Stimulated activated naive CD8-positive, alpha-beta T cell treated with anti-CD3 and anti-CD28 coated beads, Interleukin-15, amount 100 ng/mL, for 72 hours (primary cell): ENCODE measurements around the gene SDC1.
A peak's percentile ranks its signal among the peaks of the same experiment; 100 is the strongest.

Experiments used
- ATAC-seq: fragments of 150-1000 bp; cut with Tn5 transposase; 2 replicates; pipeline ENCODE4 v1.10.0; 2021; ENCODE audit warnings: mild to moderate bottlenecking, moderate library complexity
- DNase-seq, 2 donors: peaks; one replicate each; pipeline ENCODE4 v3.0.0; 2021 to 2022
- H3K27ac Mint-ChIP-seq, 2 donors: one replicate each; pipeline ENCODE4 v1.8.0; 2022; ENCODE audit warnings: mild to moderate bottlenecking in 2 of 2, mixed read lengths in 2 of 2, moderate library complexity in 2 of 2
- H3K27me3 Mint-ChIP-seq: one replicate; pipeline ENCODE4 v1.8.0; 2022; ENCODE audit warnings: mixed read lengths
- H3K4me1 Mint-ChIP-seq: one replicate; pipeline ENCODE4 v1.8.0; 2022; ENCODE audit warnings: mild to moderate bottlenecking, mixed read lengths
- H3K4me3 Mint-ChIP-seq, 2 donors: one replicate each; pipeline ENCODE4 v1.8.0; 2022; ENCODE audit warnings: mild to moderate bottlenecking in 2 of 2, mixed read lengths in 2 of 2, moderate library complexity in 1 of 2
- H3K9me3 Mint-ChIP-seq, 2 donors: one replicate each; pipeline ENCODE4 v1.8.0; 2022; ENCODE audit warnings: mixed read lengths in 2 of 2

Gene SDC1

DNA sequence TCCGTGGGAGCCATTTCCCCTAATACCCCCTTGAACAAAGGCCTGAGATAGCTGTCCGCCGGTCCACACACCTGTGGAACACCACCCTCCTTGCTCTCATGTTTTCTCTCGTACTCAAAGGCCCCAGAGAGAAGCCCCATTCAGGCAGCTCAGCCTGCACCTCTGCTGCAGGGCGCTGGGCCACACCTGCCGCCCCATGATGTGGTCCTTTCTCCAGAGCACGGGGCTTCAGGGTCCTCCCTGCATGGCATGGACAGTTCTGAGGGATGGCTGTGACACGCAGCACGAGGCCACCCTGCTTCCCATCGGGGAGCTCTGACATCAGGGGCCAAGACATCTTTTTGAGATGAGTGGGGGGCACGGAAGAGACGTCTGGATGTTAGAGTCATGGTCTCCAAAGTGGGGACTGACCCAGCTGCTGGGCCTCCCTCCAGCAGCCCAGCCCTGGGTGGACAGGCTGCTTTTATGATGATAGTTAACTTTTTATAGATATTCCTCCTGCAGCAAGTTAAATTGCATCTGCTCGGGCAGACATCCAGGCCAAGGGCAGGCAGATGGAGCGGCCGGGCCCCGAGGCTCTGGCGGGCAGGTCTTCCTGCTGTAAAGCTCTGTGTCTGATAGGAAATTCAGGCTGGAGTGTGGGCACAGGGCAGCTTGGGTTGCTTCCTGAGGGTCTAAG is 56.7 kb downstream of the SDC1 start:
- Mint-ChIP-seq H3K4me1 (no peaks in the 10 kb centered on the region), H3K27me3 (no peaks in the 10 kb centered on the region), H3K27ac (no peak overlapping the region), H3K9me3 (no peaks in the 10 kb centered on the region), H3K4me3 (no peak overlapping the region)
- ATAC-seq (no peak), DNase-seq (no peak)

DNA sequence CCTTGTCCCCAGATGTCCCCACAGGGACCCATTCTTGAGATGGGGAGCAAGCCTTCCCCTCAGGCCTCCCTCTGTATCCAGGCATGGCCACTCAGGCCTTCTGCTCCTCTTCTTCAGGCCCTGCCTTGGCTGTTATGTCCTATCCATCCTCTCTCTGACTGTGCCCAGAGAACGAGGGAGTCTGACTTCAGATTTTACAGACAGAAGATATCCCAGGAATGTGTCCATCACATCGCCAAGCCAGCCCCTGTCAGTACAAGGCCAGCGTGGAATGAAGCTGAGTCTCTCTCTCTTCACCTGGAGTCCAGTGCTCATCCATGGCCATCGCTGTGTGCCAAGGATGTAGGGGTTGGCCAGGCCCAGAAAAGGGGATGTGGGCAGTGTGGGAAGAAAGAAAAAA is 57.6 kb downstream of the SDC1 start:
- no peak overlapping the region for H3K4me3 Mint-ChIP-seq
- no peaks in the 10 kb centered on the region for H3K9me3 Mint-ChIP-seq
- peaks cover 3% of the 10 kb centered on the region for H3K27me3 Mint-ChIP-seq
- H3K27ac Mint-ChIP-seq = no peak overlapping the region
- no peaks in the 10 kb centered on the region for H3K4me1 Mint-ChIP-seq
- no peak for ATAC-seq
- DNase-seq = peak in 1 of 2 donors; percentile 4

DNA sequence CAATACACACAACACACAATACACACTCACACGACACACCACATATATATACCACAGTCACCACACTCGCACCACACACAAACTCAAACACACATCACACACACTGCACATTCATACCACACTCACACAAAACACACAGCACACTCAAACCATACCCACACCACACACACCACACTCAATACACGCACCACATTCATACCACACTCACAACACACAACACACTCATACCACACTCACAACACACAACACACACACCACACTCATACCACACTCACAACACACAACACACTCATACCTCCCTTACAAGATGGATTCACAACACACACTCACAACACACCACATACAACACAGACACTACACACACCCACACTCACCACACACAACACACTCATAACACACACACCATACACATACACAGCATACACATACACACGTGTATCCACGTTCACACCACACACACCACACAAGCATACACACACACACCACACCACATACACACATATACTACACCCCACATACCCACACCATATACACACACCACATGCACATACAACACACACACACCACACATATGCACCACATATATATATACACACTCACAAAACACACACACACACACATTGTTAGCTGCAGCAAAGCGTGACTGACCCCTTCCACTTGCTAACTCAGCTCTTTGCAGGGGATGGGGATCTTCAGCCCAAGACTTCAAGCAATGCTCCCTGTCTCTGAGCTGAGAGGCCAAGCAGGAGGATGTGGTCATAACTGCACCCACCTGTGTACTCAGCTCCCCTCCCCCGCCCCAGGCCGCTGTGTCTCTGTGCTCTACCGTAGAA is 59.0 kb downstream of the SDC1 start:
- no peaks in the 10 kb centered on the region for H3K4me1 Mint-ChIP-seq
- DNase-seq = peak; percentile 9 to 10

DNA sequence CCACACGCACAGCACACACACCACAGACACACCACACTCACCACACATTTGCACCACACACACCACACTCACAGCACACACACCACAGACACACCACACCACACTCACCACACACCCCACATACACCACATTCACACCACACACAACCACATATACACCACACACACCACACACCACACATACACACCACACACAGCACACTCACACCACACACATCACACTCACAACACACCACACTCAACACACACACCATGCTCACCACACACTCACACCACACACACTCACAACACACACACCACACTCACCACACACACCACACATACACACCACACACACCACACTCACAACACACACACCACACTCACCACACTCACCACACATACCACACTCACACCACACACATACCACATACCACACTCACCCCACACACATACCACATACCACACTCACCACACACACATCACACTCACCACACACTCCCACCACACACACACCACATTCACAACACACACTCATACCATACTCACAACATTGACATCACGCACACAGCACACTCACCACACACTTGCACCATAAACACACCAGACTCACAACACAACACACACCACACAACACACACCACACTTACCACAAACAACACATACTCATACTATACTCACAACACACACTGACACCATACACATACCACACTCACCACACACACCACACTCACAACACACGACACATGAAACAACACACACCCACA is 60.0 kb downstream of the SDC1 start:
- peak; percentile 13 to 14 for DNase-seq
- Mint-ChIP-seq H3K27me3 (peaks cover 8% of the 10 kb centered on the region), H3K9me3 (no peaks in the 10 kb centered on the region), H3K4me3 (no peak overlapping the region), H3K4me1 (no peaks in the 10 kb centered on the region), H3K27ac (no peak overlapping the region)
- ATAC-seq = no peak

More for the DNA sequence above, 59.0 kb downstream of the SDC1 start:
- no peaks in the 10 kb centered on the region for H3K9me3 Mint-ChIP-seq
- H3K4me3 Mint-ChIP-seq = no peak overlapping the region
- peaks cover 8% of the 10 kb centered on the region for H3K27me3 Mint-ChIP-seq
- ATAC-seq = peak; percentile 54
- no peak overlapping the region for H3K27ac Mint-ChIP-seq

DNA sequence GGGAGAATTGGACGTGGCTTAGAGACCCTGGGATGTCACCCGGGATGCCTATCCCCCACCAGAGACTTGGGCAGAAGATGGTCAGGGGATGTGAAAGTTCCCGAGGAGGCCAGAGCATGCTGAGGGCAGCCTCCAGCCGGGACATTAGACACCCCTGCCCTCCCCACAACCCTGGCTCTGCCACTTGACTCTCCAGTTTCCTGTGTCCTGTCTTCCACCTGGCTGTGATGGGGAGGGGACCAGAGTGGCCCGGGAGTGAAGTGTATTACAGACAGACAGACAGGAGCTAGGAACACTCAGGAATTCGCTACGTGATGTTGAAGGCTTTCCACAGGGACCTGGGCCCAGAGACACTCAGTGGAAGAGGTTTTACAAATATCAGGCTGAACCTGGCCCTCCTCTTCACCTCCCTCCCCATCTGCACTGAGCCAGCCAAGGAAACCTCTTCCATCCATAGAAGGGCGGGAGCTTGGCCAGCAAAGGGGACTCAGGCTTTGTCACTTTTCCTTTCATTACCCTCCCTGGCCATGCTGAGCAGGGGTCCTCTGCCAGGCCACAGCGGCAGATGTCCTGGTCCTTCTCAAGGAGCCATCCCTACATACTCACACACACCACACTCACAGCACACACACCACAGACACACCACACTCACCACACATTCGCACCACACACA is 60.7 kb downstream of the SDC1 start:
- H3K9me3 Mint-ChIP-seq = no peaks in the 10 kb centered on the region
- H3K4me1 Mint-ChIP-seq = no peaks in the 10 kb centered on the region
- no peak overlapping the region for H3K4me3 Mint-ChIP-seq
- H3K27ac Mint-ChIP-seq = peak overlapping the region in 1 of 2 donors; percentile 77
- DNase-seq (peak; percentile 13 to 24), ATAC-seq (peak; percentile 31)
- H3K27me3 Mint-ChIP-seq = peaks cover 15% of the 10 kb centered on the region

DNA sequence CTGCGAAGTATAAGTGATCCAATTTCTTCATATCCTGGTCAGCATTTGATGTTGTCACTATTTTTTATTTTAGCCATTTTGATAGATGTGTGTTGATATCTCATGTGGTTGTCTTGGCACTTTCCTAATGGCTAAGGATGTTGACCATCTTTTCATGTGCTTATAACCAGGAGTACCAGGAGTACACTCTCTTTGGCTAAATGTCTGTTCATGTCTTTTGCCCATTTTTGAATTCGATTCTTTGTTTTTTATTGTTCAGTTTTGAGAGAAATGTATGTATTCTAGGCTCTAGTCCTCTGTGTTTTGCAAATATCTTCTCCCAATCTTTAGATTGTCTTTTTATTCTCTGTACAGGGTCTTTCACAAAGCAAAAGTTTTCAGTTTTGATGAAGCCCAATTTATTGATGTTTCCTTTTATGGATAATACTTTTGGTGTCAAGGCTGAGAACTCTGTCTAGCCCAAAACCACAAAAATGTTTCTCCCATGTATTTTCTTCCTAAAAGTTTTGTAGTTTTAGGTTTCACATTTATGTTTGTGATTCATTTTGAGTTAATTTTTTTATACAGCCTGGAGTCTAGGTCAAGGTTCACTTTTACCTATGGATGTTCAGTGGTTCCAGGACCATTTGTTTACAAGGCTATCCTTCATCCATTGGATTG is 65.4 kb downstream of the SDC1 start:
- Mint-ChIP-seq H3K4me3 (no peak overlapping the region), H3K27ac (no peak overlapping the region), H3K27me3 (peaks cover 26% of the 10 kb centered on the region), H3K9me3 (no peaks in the 10 kb centered on the region), H3K4me1 (no peaks in the 10 kb centered on the region)
- DNase-seq (no peak), ATAC-seq (no peak)

DNA sequence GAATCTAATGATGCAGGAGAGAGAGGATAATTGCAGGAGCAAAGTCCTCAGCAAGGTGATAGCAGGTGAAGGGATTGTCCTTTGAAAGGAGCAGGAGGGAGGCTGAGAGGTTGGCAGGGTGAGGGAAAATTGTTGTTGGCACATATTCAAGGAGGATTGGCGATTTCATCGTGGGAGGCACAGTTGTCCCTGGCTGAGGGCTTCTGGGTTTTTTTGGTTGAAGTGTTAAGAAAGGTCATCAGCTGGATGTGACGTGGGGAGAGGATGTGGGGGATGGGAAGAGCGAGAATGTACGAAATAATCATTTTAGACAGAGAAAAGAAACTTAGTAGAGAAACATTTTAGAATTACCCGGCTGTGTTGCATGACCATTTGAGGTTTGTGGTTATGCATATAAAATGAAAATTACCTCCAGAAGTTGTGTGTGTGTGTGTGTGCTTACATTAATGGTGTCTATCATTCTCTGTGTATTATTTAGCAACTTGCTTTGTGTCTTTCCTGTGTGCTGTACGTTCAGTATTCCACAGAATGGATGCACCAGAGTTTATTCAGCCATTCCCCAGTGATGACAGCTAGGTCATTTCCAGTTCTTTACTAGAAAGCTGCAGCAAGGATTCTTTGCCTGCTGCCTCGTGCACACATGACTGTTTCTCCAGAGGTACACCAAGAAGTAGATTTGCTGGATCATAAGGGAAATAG is 67.6 kb downstream of the SDC1 start:
- Mint-ChIP-seq H3K9me3 (no peaks in the 10 kb centered on the region), H3K4me1 (no peaks in the 10 kb centered on the region), H3K4me3 (no peak overlapping the region), H3K27me3 (peaks cover 40% of the 10 kb centered on the region), H3K27ac (no peak overlapping the region)
- ATAC-seq (no peak), DNase-seq (no peak)

DNA sequence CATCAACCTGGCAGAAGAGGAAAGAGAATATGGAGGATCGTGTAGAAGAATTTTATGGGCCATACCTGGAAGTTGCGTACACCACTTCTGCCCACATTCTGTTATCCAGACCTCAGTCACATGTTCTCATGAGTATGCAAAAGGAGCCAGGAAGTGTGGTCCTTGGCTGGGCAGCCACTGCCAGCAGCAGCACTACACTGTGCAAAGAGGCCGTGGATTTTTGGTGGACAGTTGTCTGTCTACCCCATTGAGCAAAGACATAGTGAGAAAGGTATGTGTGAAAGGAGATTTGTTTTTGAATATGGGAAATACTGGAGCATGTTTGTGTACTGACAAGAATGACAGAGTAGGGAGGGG is 68.1 kb downstream of the SDC1 start:
- Mint-ChIP-seq H3K4me3 (no peak overlapping the region), H3K4me1 (no peaks in the 10 kb centered on the region), H3K27ac (no peak overlapping the region), H3K27me3 (peaks cover 35% of the 10 kb centered on the region), H3K9me3 (no peaks in the 10 kb centered on the region)
- peak in 1 of 2 donors; percentile 4 for DNase-seq
- ATAC-seq = no peak

DNA sequence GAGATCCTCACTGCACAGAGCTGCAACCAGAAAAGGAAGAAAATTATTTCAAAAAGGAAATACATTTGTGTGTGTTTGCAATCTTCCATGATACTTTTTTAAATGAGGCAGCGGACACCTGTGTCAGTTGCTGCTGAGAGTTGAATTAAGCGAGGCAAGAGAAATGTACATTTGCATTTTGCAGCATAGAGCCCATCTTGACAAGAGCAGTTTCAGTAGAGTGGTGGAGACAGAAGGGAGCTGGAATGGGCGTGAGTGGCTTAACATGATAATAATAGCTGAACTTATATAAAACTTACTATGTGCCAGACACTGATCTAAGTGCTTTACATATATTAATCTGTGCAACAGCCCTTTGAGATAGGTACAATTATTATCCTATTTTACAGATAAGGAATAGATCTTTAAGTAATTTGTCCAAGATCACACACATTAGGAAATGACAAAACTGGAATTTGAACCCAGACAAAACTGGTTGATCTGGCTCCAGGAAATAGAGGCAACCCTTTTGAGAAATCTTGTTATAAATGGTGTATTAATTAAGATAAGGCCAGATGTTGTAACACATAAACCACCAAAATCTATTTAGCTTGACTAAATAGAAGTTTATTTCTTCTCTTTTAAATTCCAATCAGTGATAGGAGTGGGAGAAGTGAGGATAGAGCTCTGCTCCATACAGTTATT is 68.7 kb downstream of the SDC1 start:
- Mint-ChIP-seq H3K9me3 (no peaks in the 10 kb centered on the region), H3K27me3 (peaks cover 35% of the 10 kb centered on the region), H3K27ac (no peak overlapping the region), H3K4me1 (no peaks in the 10 kb centered on the region), H3K4me3 (no peak overlapping the region)
- DNase-seq = no peak
- no peak for ATAC-seq

DNA sequence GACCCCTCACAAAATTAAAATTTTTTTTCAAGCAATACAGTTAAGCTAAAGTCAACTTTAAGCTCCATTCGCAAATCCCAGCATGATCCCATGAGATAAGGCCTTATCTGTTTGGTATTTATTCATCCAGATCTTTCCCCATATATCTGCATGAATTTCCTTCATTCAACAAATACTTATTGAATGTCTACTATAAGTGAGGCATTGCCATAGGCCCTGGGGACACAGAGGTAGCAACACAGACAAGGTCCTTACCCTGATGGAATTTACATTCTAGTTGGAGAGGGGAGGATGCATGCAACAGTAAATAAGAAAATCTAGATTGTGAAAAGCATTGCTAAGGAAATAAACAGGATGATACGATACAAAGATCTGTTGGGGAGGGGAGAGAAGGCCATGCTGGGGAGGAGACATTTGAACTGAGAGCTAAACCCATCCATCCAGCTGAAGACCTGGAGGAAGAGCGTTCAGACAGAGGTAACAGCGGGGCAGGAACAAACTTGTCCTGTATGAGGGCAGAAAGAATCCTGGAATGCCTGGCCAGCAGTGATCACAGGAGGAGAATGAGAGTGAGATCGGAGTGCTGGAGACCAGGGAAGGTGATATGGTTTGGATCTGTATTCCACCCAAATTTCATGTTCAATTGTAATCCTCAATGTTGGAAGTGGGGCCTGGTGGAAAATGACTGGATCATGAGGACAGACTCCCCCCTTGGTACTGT is 71.6 kb downstream of the SDC1 start:
- ATAC-seq = no peak
- Mint-ChIP-seq H3K9me3 (no peaks in the 10 kb centered on the region), H3K27ac (no peak overlapping the region), H3K4me1 (no peaks in the 10 kb centered on the region), H3K27me3 (peaks cover 49% of the 10 kb centered on the region), H3K4me3 (no peak overlapping the region)
- no peak for DNase-seq

DNA sequence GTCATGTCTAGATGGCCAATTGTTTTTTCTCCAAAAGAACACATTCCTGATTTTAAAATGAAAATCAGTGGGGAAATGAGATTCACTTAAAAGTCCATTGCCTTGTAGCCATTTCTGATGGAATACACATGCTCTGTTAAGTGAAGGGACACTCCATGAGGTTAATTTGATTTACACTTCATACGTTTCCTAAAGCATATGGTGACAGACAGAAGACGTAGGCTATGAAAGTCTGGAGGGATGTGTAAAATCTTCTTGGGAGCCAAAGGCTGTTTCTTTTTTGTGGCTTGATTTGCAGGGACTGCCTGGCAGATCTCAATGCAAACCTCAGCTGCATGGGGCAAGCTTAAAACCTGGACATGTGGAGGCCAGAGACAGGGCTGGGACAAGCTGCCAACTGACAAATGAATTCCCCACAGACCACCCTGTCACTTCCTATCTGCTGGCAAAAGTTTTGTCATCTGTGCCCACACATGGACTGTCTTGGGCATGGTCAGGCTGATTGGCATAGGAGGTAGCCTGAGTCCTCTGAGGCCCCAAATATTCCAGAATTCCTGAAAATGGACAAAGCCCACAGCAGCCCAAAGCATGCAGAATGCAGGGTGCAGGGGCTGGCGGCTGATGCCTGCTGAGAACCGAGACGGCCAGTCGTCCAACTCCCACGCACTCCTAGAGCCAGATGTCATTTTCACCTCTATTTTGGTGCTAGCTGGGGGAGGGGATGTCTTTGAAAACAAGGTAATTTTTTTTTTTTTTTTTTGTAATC is 73.9 kb downstream of the SDC1 start:
- no peak for DNase-seq
- H3K4me1 Mint-ChIP-seq = peaks cover 4% of the 10 kb centered on the region
- H3K4me3 Mint-ChIP-seq = no peak overlapping the region
- H3K27me3 Mint-ChIP-seq = peaks cover 68% of the 10 kb centered on the region
- H3K9me3 Mint-ChIP-seq = no peaks in the 10 kb centered on the region
- H3K27ac Mint-ChIP-seq = no peak overlapping the region
- no peak for ATAC-seq
